NCI-H345 treated with DMSO at 0.1 percent for 48 hours (cell line): ENCODE data around the gene AMD1.
"Not testable (repeated sequence)": the region's sequence is repeated elsewhere in the genome, so short reads cannot be mapped to it uniquely, and the experiment has no call there.

ENCODE experiments used
- DNase-seq: peaks from one replicate; lab custom pipeline; 2025; ENCODE audit not compliant: unreplicated experiment; lab: John Stamatoyannopoulos, UW

Gene AMD1

GRCh38 chr6:110876806-110877564, 2.4 kb downstream of the AMD1 start:
- DNase-seq = no peak

DNA sequence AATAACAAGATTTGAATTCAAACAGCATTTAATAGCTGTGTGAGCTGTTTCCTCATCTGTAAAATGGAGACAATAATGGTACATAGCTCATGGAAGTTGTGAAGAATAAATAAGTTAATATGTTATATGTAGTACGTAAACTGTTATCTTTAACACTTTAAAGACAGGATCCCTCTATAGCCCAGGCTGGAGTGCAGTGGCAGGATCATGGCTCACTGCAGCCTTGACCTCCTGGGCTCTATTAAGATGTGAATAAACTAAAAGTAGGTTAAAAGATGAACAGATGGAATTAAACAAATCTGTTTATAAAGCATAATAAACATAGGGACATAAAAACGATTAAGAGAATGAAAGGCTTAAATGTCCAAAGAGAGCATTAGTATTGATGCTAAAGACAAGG, 3.0 kb downstream of the AMD1 start:
- DNase-seq = no peak

- no peak for DNase-seq
Observed at GRCh38 chr6:110878751-110879522, 4.4 kb downstream of the AMD1 start.

DNA sequence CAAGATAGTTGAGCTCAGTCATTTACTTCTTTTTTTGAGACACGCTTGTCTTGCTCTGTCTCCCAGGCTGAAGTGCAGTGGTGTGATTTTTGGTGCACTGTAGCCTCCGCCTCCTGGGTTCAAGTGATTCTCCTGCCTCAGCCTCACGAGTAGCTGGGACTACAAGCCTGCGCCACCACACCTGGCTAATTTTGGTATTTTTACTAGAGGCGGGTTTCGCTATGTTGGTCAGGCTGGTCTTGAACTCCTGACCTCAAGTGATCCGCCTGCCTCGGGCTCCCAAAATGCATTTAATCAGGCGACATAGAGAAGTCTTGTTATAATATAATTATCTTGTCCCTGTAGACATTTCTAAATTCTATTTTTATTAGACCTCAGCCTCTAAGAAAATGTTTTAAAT, 6.1 kb downstream of the AMD1 start:
- DNase-seq = no peak

- no peak for DNase-seq
Observed at GRCh38 chr6:110881546-110882273, 7.1 kb downstream of the AMD1 start.

- no peak for DNase-seq
Observed at GRCh38 chr6:110882274-110882619, 7.7 kb downstream of the AMD1 start.

GRCh38 chr6:110882824-110883554, 8.4 kb downstream of the AMD1 start:
- no peak for DNase-seq

DNA sequence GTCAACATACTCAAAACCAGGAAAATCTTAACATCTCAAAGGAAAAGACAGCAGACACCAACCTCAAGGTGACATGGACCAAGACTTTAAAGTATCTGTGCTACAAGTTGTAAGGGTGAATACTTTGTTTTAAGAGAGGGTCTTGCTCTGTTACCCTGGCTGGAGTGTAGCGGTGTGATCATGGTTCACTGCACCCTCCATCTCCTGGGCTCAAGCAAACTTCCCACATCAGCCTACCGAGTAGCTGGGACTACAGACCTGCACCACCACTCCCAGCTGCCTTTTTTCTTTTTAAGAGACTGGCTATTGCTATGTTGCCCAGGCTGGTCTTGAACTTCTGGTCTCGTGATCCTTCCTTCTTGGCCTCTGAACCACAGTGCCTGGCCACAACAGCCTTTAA, 9.7 kb downstream of the AMD1 start:
- DNase-seq = no peak

DNA sequence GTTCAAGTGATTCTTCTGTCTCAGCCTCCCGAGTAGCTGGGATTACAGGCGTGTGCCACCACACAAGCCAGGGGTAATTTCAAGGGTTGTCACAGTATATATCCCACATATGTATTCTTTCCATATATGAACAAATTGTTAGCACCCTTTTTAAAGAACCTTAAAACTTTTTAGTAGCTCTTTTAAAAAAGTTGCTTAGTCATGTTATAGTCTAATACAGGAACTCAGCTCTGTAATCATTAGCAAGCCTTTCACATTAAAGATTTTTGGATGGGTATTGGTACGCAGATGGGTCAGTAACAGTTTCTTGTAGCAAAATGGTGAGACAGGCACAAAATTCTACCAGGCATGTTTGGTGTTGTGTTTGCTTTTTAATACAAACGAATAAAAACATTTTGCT, 10.9 kb downstream of the AMD1 start:
- no peak for DNase-seq

GRCh38 chr6:110886555-110887167, 12.1 kb downstream of the AMD1 start:
- DNase-seq = no peak

DNA sequence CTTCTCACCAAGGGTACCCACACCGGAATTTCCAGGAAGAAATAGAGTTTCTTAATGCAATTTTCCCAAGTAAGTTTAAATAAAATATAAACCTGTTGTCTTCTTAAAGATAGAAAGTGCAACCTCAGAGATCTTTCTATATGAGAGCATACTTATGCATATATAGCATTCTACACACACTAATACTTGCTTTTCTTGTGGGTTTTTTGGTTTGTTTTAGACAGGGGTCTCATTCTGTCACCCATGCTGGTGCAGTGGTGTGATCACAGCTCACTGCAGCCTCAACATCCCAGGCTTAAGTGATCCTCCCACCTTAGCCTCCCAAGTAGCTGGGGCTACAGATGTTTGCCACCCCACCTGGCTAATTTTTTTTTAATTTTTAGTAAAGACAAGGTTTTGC, 15.7 kb downstream of the AMD1 start:
- DNase-seq = no peak

GRCh38 chr6:110895907-110896608, 21.5 kb downstream of the AMD1 start:
- DNase-seq = no peak

- DNase-seq = no peak
Observed at GRCh38 chr6:110897433-110897832, 22.8 kb downstream of the AMD1 start.

- DNase-seq = no peak
Observed at GRCh38 chr6:110898111-110898510, 23.5 kb downstream of the AMD1 start.

DNA sequence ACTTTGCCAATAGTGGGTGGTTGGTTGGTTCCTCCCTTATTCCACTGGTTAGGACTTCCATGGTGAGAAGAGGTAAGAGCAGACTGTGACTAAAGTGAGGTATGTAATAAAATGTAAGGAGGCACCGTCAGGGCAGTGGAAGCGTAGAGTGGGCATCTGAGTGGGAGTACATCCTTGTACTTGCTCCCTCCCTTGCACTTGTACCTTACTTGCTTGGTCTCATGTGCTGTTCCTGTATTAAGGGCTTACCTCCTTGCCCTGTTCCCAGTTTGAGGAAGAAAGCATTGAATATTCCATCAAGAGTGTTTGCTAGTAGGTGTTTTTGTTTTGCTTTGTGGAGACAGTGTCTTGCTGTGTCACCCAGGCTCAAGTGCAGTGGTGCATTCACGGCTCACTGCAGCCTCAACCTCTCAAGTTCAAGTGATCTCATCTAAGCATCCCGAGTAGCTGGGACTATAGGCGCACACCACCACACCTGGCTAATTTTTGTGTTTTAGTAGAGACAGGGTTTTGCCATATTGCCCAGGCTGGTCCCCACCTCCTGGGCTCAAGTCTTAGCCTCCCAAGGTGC, 25.5 kb downstream of the AMD1 start:
- DNase-seq = peak; percentile 47

- not testable (repeated sequence) for DNase-seq
Observed at GRCh38 chr6:110901601-110902000, 27.0 kb downstream of the AMD1 start.

- DNase-seq = no peak
Observed at GRCh38 chr6:110902091-110902490, 27.5 kb downstream of the AMD1 start.

- DNase-seq = not testable (repeated sequence)
Observed at GRCh38 chr6:110906273-110906672, 31.7 kb downstream of the AMD1 start.

- no peak for DNase-seq
Observed at GRCh38 chr6:110930781-110931180, 56.2 kb downstream of the AMD1 start.

GRCh38 chr6:110933912-110934311, 59.3 kb downstream of the AMD1 start:
- DNase-seq = no peak
